Panc1 (cell line): ENCODE results near the gene FAM13B. TPM values are rescaled to one million over a fixed set of nuclear protein-coding genes. Genes with fewer than 3 reads are reported as not detected.

Source experiments
- ATAC-seq: fragments of 200-7000 bp; cut with Tn5 transposase; 2 replicates; pipeline ENCODE4 v1.9.1; 2020; ENCODE audit warnings: mild to moderate bottlenecking, moderate library complexity
- BruUV-seq: library from RNA; stranded (reverse); fragments of 400-500 nt; replicated peaks from 2 replicates; lab custom pipeline; 2021; lab: Mats Ljungman, UMichigan
- CTCF ChIA-PET: fragments of 300-600 bp; sonication (Branson Sonifier 250); formaldehyde crosslinking; loops from one replicate; lab custom pipeline; 2022; ENCODE audit warnings: antibody characterized with exemption; lab: Charles Lee
- POLR2A ChIA-PET: fragments of 300-600 bp; sonication (Branson Sonifier 250); formaldehyde crosslinking; loops from one replicate; lab custom pipeline; 2022; ENCODE audit warnings: antibody characterized with exemption; lab: Charles Lee
- DNase-seq: peaks from one replicate; pipeline ENCODE4 v3.0.0-alpha.2; 2010; ENCODE audit warnings: low read depth, low spot score
- H3K27ac ChIP-seq: 2 replicates; pipeline ENCODE4 v1.5.1; 2011; ENCODE audit warnings: mild to moderate bottlenecking, low read length, inconsistent platforms
- H3K27me3 ChIP-seq: fragments of 200-500 bp; sonication (Bioruptor generic); 2 replicates; pipeline ENCODE4 v1.6.0; 2014; ENCODE audit warnings: low read length, inconsistent platforms; ENCODE audit not compliant: control insufficient read depth, insufficient read depth
- H3K36me3 ChIP-seq: fragments of 200-500 bp; sonication (Bioruptor generic); 2 replicates; pipeline ENCODE4 v1.5.1; 2014; ENCODE audit warnings: inconsistent platforms, mild to moderate bottlenecking, low read length, moderate library complexity; ENCODE audit not compliant: control insufficient read depth, insufficient read depth
- H3K4me1 ChIP-seq: 2 replicates; pipeline ENCODE4 v1.5.1; 2011; ENCODE audit warnings: inconsistent platforms, mild to moderate bottlenecking, low read length, moderate library complexity; ENCODE audit not compliant: control insufficient read depth, insufficient read depth
- H3K4me3 ChIP-seq, 2 experiments: 2 replicates each; pipeline ENCODE4 v1.5.1; 2011 to 2012; ENCODE audit warnings: low read depth in 2 of 2, low read length in 2 of 2, mild to moderate bottlenecking in 2 of 2, inconsistent platforms in 1 of 2, moderate library complexity in 1 of 2
- H3K9me3 ChIP-seq: fragments of 200-500 bp; sonication (Bioruptor generic); 2 replicates; pipeline ENCODE4 v1.5.1; 2014; ENCODE audit warnings: low read depth, mild to moderate bottlenecking, inconsistent platforms, low read length, moderate library complexity; ENCODE audit not compliant: control insufficient read depth, insufficient read depth
- CTCF ChIP-seq: fragments of 450-650 bp; IDR thresholded peaks from 2 replicates; pipeline ENCODE4 v1.5.1; 2017; ENCODE audit warnings: mild to moderate bottlenecking
- POLR2AphosphoS5 ChIP-seq: IDR thresholded peaks from 2 replicates; pipeline ENCODE4 v1.6.1; 2012; ENCODE audit warnings: mild to moderate bottlenecking, low read depth, low read length, moderate library complexity
- SIN3A ChIP-seq: IDR thresholded peaks from 2 replicates; pipeline ENCODE4 v1.6.1; 2012; ENCODE audit warnings: low read depth, mild to moderate bottlenecking, low read length, moderate library complexity, borderline replicate concordance; ENCODE audit not compliant: insufficient read depth
- TCF7L2 ChIP-seq: IDR thresholded peaks from 2 replicates; pipeline ENCODE4 v1.6.1; 2011; ENCODE audit warnings: mild to moderate bottlenecking, low read depth, low read length, inconsistent platforms
- in situ Hi-C: cut with HindIII; loops from 2 replicates; pipeline ENCODE4 v1.10.0; 2016; ENCODE audit warnings: low sequenced_read_pairs, low pct_unique_long_range_greater_than_20kb
- intact Hi-C: fragments of 100-400 bp; cut with micrococcal nuclease; formaldehyde crosslinking; loops from one replicate; pipeline ENCODE4 v1.10.0; 2022; ENCODE audit not compliant: unreplicated experiment
- total RNA-seq: library from RNA; stranded (reverse); gene quantifications from one replicate; pipeline ENCODE4 v1.2.1, GENCODE V29; 2021; ENCODE audit not compliant: unreplicated experiment
- TF ChIP-seq, protein P1 (sequence below), 2 experiments: IDR thresholded peaks; 2 replicates each; pipeline ENCODE4 v1.6.1; 2011 to 2012; ENCODE audit warnings: low read depth in 2 of 2, control low read depth in 1 of 2, low read length in 1 of 2, mild to moderate bottlenecking in 1 of 2, moderate library complexity in 1 of 2; ENCODE audit not compliant: insufficient read depth in 1 of 2

FAM13B gene
- total RNA-seq, 1 experiment from 2014 or later: 34.9 TPM

- no TSS peak for BruUV-seq
- in situ Hi-C loops (no loop called here), intact Hi-C loops (no loop called here)
- H3K27ac ChIP-seq: no peak overlapping the region
- CTCF ChIA-PET: no interaction called here
- POLR2A ChIA-PET: interaction anchor here (0.6 kb wide), 1 partner anchor 58 kb away, joined by 6 read pairs; no protein-coding TSS in a partner anchor
- H3K4me3 ChIP-seq: no peak overlapping the region
- no peaks in the 10 kb centered on the region for H3K27me3 ChIP-seq
- TF ChIP-seq TCF7L2 (no peak), POLR2AphosphoS5 (no peak), CTCF (no peak)
- TF ChIP-seq, protein P1, sequence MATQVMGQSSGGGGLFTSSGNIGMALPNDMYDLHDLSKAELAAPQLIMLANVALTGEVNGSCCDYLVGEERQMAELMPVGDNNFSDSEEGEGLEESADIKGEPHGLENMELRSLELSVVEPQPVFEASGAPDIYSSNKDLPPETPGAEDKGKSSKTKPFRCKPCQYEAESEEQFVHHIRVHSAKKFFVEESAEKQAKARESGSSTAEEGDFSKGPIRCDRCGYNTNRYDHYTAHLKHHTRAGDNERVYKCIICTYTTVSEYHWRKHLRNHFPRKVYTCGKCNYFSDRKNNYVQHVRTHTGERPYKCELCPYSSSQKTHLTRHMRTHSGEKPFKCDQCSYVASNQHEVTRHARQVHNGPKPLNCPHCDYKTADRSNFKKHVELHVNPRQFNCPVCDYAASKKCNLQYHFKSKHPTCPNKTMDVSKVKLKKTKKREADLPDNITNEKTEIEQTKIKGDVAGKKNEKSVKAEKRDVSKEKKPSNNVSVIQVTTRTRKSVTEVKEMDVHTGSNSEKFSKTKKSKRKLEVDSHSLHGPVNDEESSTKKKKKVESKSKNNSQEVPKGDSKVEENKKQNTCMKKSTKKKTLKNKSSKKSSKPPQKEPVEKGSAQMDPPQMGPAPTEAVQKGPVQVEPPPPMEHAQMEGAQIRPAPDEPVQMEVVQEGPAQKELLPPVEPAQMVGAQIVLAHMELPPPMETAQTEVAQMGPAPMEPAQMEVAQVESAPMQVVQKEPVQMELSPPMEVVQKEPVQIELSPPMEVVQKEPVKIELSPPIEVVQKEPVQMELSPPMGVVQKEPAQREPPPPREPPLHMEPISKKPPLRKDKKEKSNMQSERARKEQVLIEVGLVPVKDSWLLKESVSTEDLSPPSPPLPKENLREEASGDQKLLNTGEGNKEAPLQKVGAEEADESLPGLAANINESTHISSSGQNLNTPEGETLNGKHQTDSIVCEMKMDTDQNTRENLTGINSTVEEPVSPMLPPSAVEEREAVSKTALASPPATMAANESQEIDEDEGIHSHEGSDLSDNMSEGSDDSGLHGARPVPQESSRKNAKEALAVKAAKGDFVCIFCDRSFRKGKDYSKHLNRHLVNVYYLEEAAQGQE (IDR thresholded peaks at IDR 0.05; ENCODE audit: insufficient read depth in 1 of 2, low read depth in 2 of 2, low read length in 1 of 2): no peak
- no peaks in the 10 kb centered on the region for H3K4me1 ChIP-seq
- peaks cover 18% of the 10 kb centered on the region for H3K36me3 ChIP-seq
- DNase-seq (no peak), ATAC-seq (no peak)
- no peaks in the 10 kb centered on the region for H3K9me3 ChIP-seq
Measured at GRCh38 chr5:137959488-137959887, 73.4 kb downstream of the FAM13B start.

GRCh38 chr5:137957948-137958347 lies 74.9 kb downstream of the FAM13B start:
- Histone ChIP-seq H3K4me3 (no peak overlapping the region), H3K27ac (no peak overlapping the region), H3K27me3 (no peaks in the 10 kb centered on the region), H3K36me3 (peaks cover 18% of the 10 kb centered on the region), H3K4me1 (no peaks in the 10 kb centered on the region), H3K9me3 (no peaks in the 10 kb centered on the region)
- intact Hi-C loops (no loop called here), in situ Hi-C loops (no loop called here)
- POLR2A ChIA-PET: no interaction called here
- CTCF ChIA-PET: no interaction called here
- no peak for ATAC-seq
- TF ChIP-seq TCF7L2: no peak
- TF ChIP-seq, protein P1 (IDR thresholded peaks at IDR 0.05; ENCODE audit: insufficient read depth in 1 of 2, low read depth in 2 of 2, low read length in 1 of 2): no peak
- no peak for TF ChIP-seq SIN3A
- TF ChIP-seq CTCF: no peak
- no peak for TF ChIP-seq POLR2AphosphoS5
- DNase-seq: no peak
- no TSS peak for BruUV-seq
